ENCODE measurements around the gene PCGF3. TPM values are rescaled to one million over a fixed set of nuclear protein-coding genes. Genes with fewer than 3 reads are reported as not detected.
A peak's percentile ranks its signal among the peaks of the same experiment; 100 is the strongest.

PCGF3 gene
- total and polyA plus RNA-seq, 4 donors: 11.0 to 23.3 (median 14.3) TPM

- TF ChIP-seq GABPA (IDR thresholded peaks at IDR 0.05 in 1 of 2, conservative IDR thresholded peaks at IDR 0.05 in 1 of 2) (no peak), ATF3 (IDR thresholded peaks at IDR 0.05) (no peak), FOXA2 (IDR thresholded peaks at IDR 0.05) (no peak), HNF4A (conservative IDR thresholded peaks at IDR 0.05) (no peak), JUND (IDR thresholded peaks at IDR 0.05) (no peak), HNF4G (IDR thresholded peaks at IDR 0.05) (no peak), SP1 (IDR thresholded peaks at IDR 0.05) (no peak), TAF1 (conservative IDR thresholded peaks at IDR 0.05) (no peak), CTCF (IDR thresholded peaks at IDR 0.05; ENCODE audit: low read depth, low read length, missing input control) (no peak), NR2F2 (IDR thresholded peaks at IDR 0.05) (no peak)
- no peaks in the 10 kb centered on the region for H3K9me3 ChIP-seq (ENCODE audit: control insufficient read depth in 4 of 4, low read length in 3 of 4)
- H3K9ac ChIP-seq (ENCODE audit: low read depth in 1 of 2, low read length in 2 of 2): no peak overlapping the region
- H3K4me3 ChIP-seq (ENCODE audit: low read depth in 1 of 3, low read length in 3 of 3): no peak overlapping the region
- no peaks in the 10 kb centered on the region for H3K27me3 ChIP-seq (ENCODE audit: control insufficient read depth in 4 of 4, insufficient read depth in 4 of 4, low read length in 3 of 4)
- peaks cover 8 to 19% (median 15%) of the 10 kb centered on the region in 4 donors for H3K4me1 ChIP-seq (ENCODE audit: control insufficient read depth in 4 of 4, insufficient read depth in 4 of 4, low read length in 3 of 4)
- WGBS: 95% methylated on average over 3 of the region's 3 CpGs
- peaks cover 5 to 18% (median 14%) of the 10 kb centered on the region in 4 donors for H3K36me3 ChIP-seq (ENCODE audit: control insufficient read depth in 4 of 4, insufficient read depth in 3 of 4, low read depth in 1 of 4, low read length in 3 of 4)
- no peak for DNase-seq (ENCODE audit: low spot score)
- no peak overlapping the region for H3K27ac ChIP-seq (ENCODE audit: low read depth in 1 of 2, low read length in 2 of 2)
Measured at GRCh38 chr4:671769-672168, 33.9 kb upstream of the PCGF3 start.

GRCh38 chr4:673349-674091 lies 32.1 kb upstream of the PCGF3 start:
- H3K27ac ChIP-seq (ENCODE audit: low read depth in 1 of 2, low read length in 2 of 2): peak overlapping the region in 1 of 2 donors; percentile 19
- no peaks in the 10 kb centered on the region for H3K9me3 ChIP-seq (ENCODE audit: control insufficient read depth in 4 of 4, low read length in 3 of 4)
- peaks cover 8 to 19% (median 15%) of the 10 kb centered on the region in 4 donors for H3K4me1 ChIP-seq (ENCODE audit: control insufficient read depth in 4 of 4, insufficient read depth in 4 of 4, low read length in 3 of 4)
- H3K4me3 ChIP-seq (ENCODE audit: low read depth in 1 of 3, low read length in 3 of 3): peak overlapping the region; percentile 67 to 94 (median 92)
- no peaks in the 10 kb centered on the region for H3K27me3 ChIP-seq (ENCODE audit: control insufficient read depth in 4 of 4, insufficient read depth in 4 of 4, low read length in 3 of 4)
- DNase-seq (ENCODE audit: low spot score): peak; percentile 64
- 7% methylated on average over 54 of the region's 55 CpGs for WGBS
- peak overlapping the region in 1 of 2 donors; percentile 56 for H3K9ac ChIP-seq (ENCODE audit: low read depth in 1 of 2, low read length in 2 of 2)
- TF ChIP-seq EGR1 (IDR thresholded peaks at IDR 0.05; ENCODE audit: low read depth in 2 of 2) (no peak), RAD21 (IDR thresholded peaks at IDR 0.05) (no peak), FOXA2 (IDR thresholded peaks at IDR 0.05) (no peak), TAF1 (conservative IDR thresholded peaks at IDR 0.05) (no peak), ZBTB33 (IDR thresholded peaks at IDR 0.05) (no peak), SP1 (IDR thresholded peaks at IDR 0.05) (no peak), ATF3 (IDR thresholded peaks at IDR 0.05) (no peak), RXRA (IDR thresholded peaks at IDR 0.05) (no peak), REST (IDR thresholded peaks at IDR 0.05) (no peak), NR2F2 (IDR thresholded peaks at IDR 0.05) (no peak), HNF4G (IDR thresholded peaks at IDR 0.05) (no peak), JUND (IDR thresholded peaks at IDR 0.05) (no peak), CTCF (IDR thresholded peaks at IDR 0.05; ENCODE audit: low read depth, low read length, missing input control) (no peak), GABPA (IDR thresholded peaks at IDR 0.05 in 1 of 2, conservative IDR thresholded peaks at IDR 0.05 in 1 of 2) (no peak), YY1 (IDR thresholded peaks at IDR 0.05) (no peak)
- peaks cover 5 to 18% (median 14%) of the 10 kb centered on the region in 4 donors for H3K36me3 ChIP-seq (ENCODE audit: control insufficient read depth in 4 of 4, insufficient read depth in 3 of 4, low read depth in 1 of 4, low read length in 3 of 4)
